ENCODE measurements around the gene SLC12A3. TPM values are rescaled to one million over a fixed set of nuclear protein-coding genes. Genes with fewer than 3 reads are reported as not detected.

The SLC12A3 gene
- total RNA-seq, 1 donor from 2014 or later, result not detected

- Histone ChIP-seq H4K20me1 (ENCODE audit: low read depth) (no peaks in the 10 kb centered on the region), H3K4me3 (no peak overlapping the region), H3K9ac (no peak overlapping the region), H3K27me3 (no peaks in the 10 kb centered on the region), H3K79me2 (ENCODE audit: low read depth) (no peaks in the 10 kb centered on the region), H3K4me2 (no peak overlapping the region), H3K9me3 (ENCODE audit: low read depth) (no peaks in the 10 kb centered on the region), H3K4me1 (no peaks in the 10 kb centered on the region), H3K36me3 (no peaks in the 10 kb centered on the region), H3K27ac (no peak overlapping the region), H3F3A (ENCODE audit: low read depth) (no peaks in the 10 kb centered on the region), H2AFZ (replicated peaks) (no peak overlapping the region)
- Mint-ChIP-seq H3K9me3 (peaks cover 11% of the 10 kb centered on the region), H3K4me3 (no peak overlapping the region), H3K27me3 (ENCODE audit: insufficient read depth, low read depth) (peaks cover 10% of the 10 kb centered on the region), H3K27ac (no peak overlapping the region), H3K36me3 (peaks cover 2% of the 10 kb centered on the region), H3K4me1 (no peaks in the 10 kb centered on the region)
- TF ChIP-seq CTCF (IDR thresholded peaks at IDR 0.05), result no peak
- DNase-seq (ENCODE audit: low spot score), result no peak
Measured at GRCh38 chr16:56886296-56886695, 21.3 kb downstream of the SLC12A3 start.

- no peaks in the 10 kb centered on the region for H3K9me3 ChIP-seq (ENCODE audit: low read depth)
- H3K36me3 ChIP-seq, result no peaks in the 10 kb centered on the region
- Mint-ChIP-seq H3K4me3 (no peak overlapping the region), H3K27me3 (ENCODE audit: insufficient read depth, low read depth) (peaks cover 10% of the 10 kb centered on the region), H3K36me3 (peaks cover 2% of the 10 kb centered on the region), H3K4me1 (no peaks in the 10 kb centered on the region), H3K9me3 (peaks cover 11% of the 10 kb centered on the region), H3K27ac (no peak overlapping the region)
- H3F3A ChIP-seq (ENCODE audit: low read depth), result no peaks in the 10 kb centered on the region
- no peaks in the 10 kb centered on the region for H4K20me1 ChIP-seq (ENCODE audit: low read depth)
- H3K4me1 ChIP-seq, result no peaks in the 10 kb centered on the region
- no peak overlapping the region for H2AFZ ChIP-seq (replicated peaks)
- no peak overlapping the region for H3K4me3 ChIP-seq
- no peak overlapping the region for H3K9ac ChIP-seq
- no peak overlapping the region for H3K4me2 ChIP-seq
- no peaks in the 10 kb centered on the region for H3K79me2 ChIP-seq (ENCODE audit: low read depth)
- no peak overlapping the region for H3K27ac ChIP-seq
- H3K27me3 ChIP-seq, result no peaks in the 10 kb centered on the region
- TF ChIP-seq EZH2 (IDR thresholded peaks at IDR 0.05) (no peak), EZH2phosphoT487 (IDR thresholded peaks at IDR 0.05) (no peak), CTCF (IDR thresholded peaks at IDR 0.05) (no peak)
- no peak for DNase-seq (ENCODE audit: low spot score)
Measured at GRCh38 chr16:56886826-56887225, 21.8 kb downstream of the SLC12A3 start.

GRCh38 chr16:56888806-56889205 is 23.8 kb downstream of the SLC12A3 start:
- Mint-ChIP-seq H3K27ac (no peak overlapping the region), H3K4me3 (no peak overlapping the region), H3K36me3 (peaks cover 2% of the 10 kb centered on the region), H3K9me3 (peaks cover 11% of the 10 kb centered on the region), H3K27me3 (ENCODE audit: insufficient read depth, low read depth) (peaks cover 13% of the 10 kb centered on the region), H3K4me1 (no peaks in the 10 kb centered on the region)
- TF ChIP-seq EZH2phosphoT487 (IDR thresholded peaks at IDR 0.05) (no peak), CTCF (IDR thresholded peaks at IDR 0.05) (no peak), EZH2 (IDR thresholded peaks at IDR 0.05) (no peak)
- Histone ChIP-seq H3K9ac (no peak overlapping the region), H4K20me1 (ENCODE audit: low read depth) (no peaks in the 10 kb centered on the region), H3K27ac (no peak overlapping the region), H3K36me3 (no peaks in the 10 kb centered on the region), H3K4me3 (no peak overlapping the region), H3K4me2 (no peak overlapping the region), H3K79me2 (ENCODE audit: low read depth) (no peaks in the 10 kb centered on the region), H3F3A (ENCODE audit: low read depth) (no peaks in the 10 kb centered on the region), H3K27me3 (no peaks in the 10 kb centered on the region), H3K4me1 (no peaks in the 10 kb centered on the region), H3K9me3 (ENCODE audit: low read depth) (no peaks in the 10 kb centered on the region), H2AFZ (replicated peaks) (no peak overlapping the region)
- no peak for DNase-seq (ENCODE audit: low spot score)

GRCh38 chr16:56889206-56889605 is 24.2 kb downstream of the SLC12A3 start:
- Histone ChIP-seq H3K36me3 (no peaks in the 10 kb centered on the region), H3K27me3 (no peaks in the 10 kb centered on the region), H4K20me1 (ENCODE audit: low read depth) (no peaks in the 10 kb centered on the region), H2AFZ (replicated peaks) (no peak overlapping the region), H3K4me3 (no peak overlapping the region), H3K79me2 (ENCODE audit: low read depth) (no peaks in the 10 kb centered on the region), H3K4me2 (no peak overlapping the region), H3K9ac (no peak overlapping the region), H3K4me1 (no peaks in the 10 kb centered on the region), H3K27ac (no peak overlapping the region), H3K9me3 (ENCODE audit: low read depth) (no peaks in the 10 kb centered on the region), H3F3A (ENCODE audit: low read depth) (no peaks in the 10 kb centered on the region)
- no peak for TF ChIP-seq EZH2phosphoT487 (IDR thresholded peaks at IDR 0.05)
- Mint-ChIP-seq H3K27me3 (ENCODE audit: insufficient read depth, low read depth) (peaks cover 14% of the 10 kb centered on the region), H3K9me3 (peaks cover 11% of the 10 kb centered on the region), H3K36me3 (peaks cover 2% of the 10 kb centered on the region), H3K27ac (no peak overlapping the region), H3K4me1 (no peaks in the 10 kb centered on the region), H3K4me3 (no peak overlapping the region)
- no peak for DNase-seq (ENCODE audit: low spot score)
